Measurements from ENCODE around the gene EVA1A. TPM values are rescaled to one million over a fixed set of nuclear protein-coding genes. Genes with fewer than 3 reads are reported as not detected.

EVA1A gene
- total and polyA plus RNA-seq, 4 donors = 45.7 to 206 (median 100) TPM

DNA sequence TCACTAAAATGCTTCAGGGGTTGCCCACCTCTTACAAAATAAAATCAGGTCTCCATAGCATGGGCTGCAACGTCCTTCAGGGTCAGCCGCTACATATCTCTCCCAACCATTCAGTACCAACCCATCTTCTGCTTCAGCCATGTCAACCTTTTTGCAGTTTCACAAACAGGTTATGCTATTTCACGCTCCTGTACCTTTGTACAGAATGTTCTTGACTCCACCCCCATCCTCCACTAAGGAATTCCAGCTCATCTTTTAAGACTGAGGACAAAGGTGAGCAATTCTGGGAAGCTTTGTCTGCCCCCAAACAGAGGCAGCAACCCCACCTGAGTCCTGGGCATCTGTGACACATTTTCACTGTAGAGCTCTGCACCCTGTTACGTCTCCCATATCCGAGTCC is 8.8 kb upstream of the EVA1A start:
- no peaks in the 10 kb centered on the region for H3K9me3 ChIP-seq (ENCODE audit: control insufficient read depth in 4 of 4, low read length in 3 of 4)
- no peak overlapping the region for H3K4me3 ChIP-seq (ENCODE audit: low read depth in 1 of 3, low read length in 3 of 3)
- no peaks in the 10 kb centered on the region for H3K27me3 ChIP-seq (ENCODE audit: control insufficient read depth in 4 of 4, insufficient read depth in 4 of 4, low read length in 3 of 4)
- peaks cover 0 to 18% (median 11%) of the 10 kb centered on the region in 4 donors for H3K4me1 ChIP-seq (ENCODE audit: control insufficient read depth in 4 of 4, insufficient read depth in 4 of 4, low read length in 3 of 4)
- 91% methylated on average over 5 of the region's 5 CpGs for WGBS
- no peak overlapping the region for H3K27ac ChIP-seq (ENCODE audit: low read depth in 1 of 2, low read length in 2 of 2)
- TF ChIP-seq RXRA (IDR thresholded peaks at IDR 0.05) = no peak
- no peak for TF ChIP-seq SP1 (IDR thresholded peaks at IDR 0.05)
- TF ChIP-seq GABPA (IDR thresholded peaks at IDR 0.05 in 1 of 2, conservative IDR thresholded peaks at IDR 0.05 in 1 of 2) = no peak
- no peak for TF ChIP-seq HNF4A (conservative IDR thresholded peaks at IDR 0.05)
- TF ChIP-seq, protein P1, sequence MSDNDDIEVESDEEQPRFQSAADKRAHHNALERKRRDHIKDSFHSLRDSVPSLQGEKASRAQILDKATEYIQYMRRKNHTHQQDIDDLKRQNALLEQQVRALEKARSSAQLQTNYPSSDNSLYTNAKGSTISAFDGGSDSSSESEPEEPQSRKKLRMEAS (IDR thresholded peaks at IDR 0.05) = no peak
- TF ChIP-seq YY1 (IDR thresholded peaks at IDR 0.05) = no peak
- TF ChIP-seq, protein P2, sequence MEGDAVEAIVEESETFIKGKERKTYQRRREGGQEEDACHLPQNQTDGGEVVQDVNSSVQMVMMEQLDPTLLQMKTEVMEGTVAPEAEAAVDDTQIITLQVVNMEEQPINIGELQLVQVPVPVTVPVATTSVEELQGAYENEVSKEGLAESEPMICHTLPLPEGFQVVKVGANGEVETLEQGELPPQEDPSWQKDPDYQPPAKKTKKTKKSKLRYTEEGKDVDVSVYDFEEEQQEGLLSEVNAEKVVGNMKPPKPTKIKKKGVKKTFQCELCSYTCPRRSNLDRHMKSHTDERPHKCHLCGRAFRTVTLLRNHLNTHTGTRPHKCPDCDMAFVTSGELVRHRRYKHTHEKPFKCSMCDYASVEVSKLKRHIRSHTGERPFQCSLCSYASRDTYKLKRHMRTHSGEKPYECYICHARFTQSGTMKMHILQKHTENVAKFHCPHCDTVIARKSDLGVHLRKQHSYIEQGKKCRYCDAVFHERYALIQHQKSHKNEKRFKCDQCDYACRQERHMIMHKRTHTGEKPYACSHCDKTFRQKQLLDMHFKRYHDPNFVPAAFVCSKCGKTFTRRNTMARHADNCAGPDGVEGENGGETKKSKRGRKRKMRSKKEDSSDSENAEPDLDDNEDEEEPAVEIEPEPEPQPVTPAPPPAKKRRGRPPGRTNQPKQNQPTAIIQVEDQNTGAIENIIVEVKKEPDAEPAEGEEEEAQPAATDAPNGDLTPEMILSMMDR (IDR thresholded peaks at IDR 0.05; ENCODE audit: low read depth, low read length, missing input control) = no peak
- no peak for TF ChIP-seq TAF1 (conservative IDR thresholded peaks at IDR 0.05)
- TF ChIP-seq, protein P3, sequence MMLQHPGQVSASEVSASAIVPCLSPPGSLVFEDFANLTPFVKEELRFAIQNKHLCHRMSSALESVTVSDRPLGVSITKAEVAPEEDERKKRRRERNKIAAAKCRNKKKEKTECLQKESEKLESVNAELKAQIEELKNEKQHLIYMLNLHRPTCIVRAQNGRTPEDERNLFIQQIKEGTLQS (IDR thresholded peaks at IDR 0.05) = no peak
- no peak for TF ChIP-seq FOXA1 (IDR thresholded peaks at IDR 0.05)
- no peak overlapping the region for H3K9ac ChIP-seq (ENCODE audit: low read depth in 1 of 2, low read length in 2 of 2)
- H3K36me3 ChIP-seq (ENCODE audit: control insufficient read depth in 4 of 4, insufficient read depth in 3 of 4, low read depth in 1 of 4, low read length in 3 of 4) = no peaks in the 10 kb centered on the region
- DNase-seq (ENCODE audit: low spot score) = no peak

DNA sequence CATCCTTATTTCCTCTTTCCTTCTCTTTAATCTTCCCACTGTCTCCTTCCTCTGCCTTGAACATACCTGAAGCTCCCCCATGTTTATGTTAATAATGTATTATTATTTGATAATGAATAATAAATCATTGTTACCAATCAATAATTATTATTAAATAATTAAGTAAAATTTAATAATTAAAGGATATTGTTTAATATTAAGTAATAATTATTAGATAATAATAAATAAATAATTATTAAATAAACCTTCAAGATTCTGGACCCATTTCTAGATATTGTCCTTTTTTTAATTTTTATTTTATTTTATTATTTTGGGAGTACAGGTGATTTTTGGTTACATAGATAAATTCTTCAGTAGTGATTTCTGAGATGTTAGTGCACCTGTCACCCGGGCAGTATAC is 7.4 kb upstream of the EVA1A start:
- Histone ChIP-seq H3K27ac (ENCODE audit: low read depth in 1 of 2, low read length in 2 of 2) (no peak overlapping the region), H3K4me3 (ENCODE audit: low read depth in 1 of 3, low read length in 3 of 3) (no peak overlapping the region), H3K9me3 (ENCODE audit: control insufficient read depth in 4 of 4, low read length in 3 of 4) (no peaks in the 10 kb centered on the region), H3K36me3 (ENCODE audit: control insufficient read depth in 4 of 4, insufficient read depth in 3 of 4, low read depth in 1 of 4, low read length in 3 of 4) (no peaks in the 10 kb centered on the region), H3K9ac (ENCODE audit: low read depth in 1 of 2, low read length in 2 of 2) (no peak overlapping the region), H3K27me3 (ENCODE audit: control insufficient read depth in 4 of 4, insufficient read depth in 4 of 4, low read length in 3 of 4) (no peaks in the 10 kb centered on the region), H3K4me1 (ENCODE audit: control insufficient read depth in 4 of 4, insufficient read depth in 4 of 4, low read length in 3 of 4) (peaks cover 0 to 18% (median 11%) of the 10 kb centered on the region in 4 donors)
- no peak for TF ChIP-seq TAF1 (conservative IDR thresholded peaks at IDR 0.05)
- TF ChIP-seq, protein P3 (IDR thresholded peaks at IDR 0.05) = no peak
- no peak for TF ChIP-seq RAD21 (IDR thresholded peaks at IDR 0.05)
- TF ChIP-seq, protein P4, sequence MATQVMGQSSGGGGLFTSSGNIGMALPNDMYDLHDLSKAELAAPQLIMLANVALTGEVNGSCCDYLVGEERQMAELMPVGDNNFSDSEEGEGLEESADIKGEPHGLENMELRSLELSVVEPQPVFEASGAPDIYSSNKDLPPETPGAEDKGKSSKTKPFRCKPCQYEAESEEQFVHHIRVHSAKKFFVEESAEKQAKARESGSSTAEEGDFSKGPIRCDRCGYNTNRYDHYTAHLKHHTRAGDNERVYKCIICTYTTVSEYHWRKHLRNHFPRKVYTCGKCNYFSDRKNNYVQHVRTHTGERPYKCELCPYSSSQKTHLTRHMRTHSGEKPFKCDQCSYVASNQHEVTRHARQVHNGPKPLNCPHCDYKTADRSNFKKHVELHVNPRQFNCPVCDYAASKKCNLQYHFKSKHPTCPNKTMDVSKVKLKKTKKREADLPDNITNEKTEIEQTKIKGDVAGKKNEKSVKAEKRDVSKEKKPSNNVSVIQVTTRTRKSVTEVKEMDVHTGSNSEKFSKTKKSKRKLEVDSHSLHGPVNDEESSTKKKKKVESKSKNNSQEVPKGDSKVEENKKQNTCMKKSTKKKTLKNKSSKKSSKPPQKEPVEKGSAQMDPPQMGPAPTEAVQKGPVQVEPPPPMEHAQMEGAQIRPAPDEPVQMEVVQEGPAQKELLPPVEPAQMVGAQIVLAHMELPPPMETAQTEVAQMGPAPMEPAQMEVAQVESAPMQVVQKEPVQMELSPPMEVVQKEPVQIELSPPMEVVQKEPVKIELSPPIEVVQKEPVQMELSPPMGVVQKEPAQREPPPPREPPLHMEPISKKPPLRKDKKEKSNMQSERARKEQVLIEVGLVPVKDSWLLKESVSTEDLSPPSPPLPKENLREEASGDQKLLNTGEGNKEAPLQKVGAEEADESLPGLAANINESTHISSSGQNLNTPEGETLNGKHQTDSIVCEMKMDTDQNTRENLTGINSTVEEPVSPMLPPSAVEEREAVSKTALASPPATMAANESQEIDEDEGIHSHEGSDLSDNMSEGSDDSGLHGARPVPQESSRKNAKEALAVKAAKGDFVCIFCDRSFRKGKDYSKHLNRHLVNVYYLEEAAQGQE (IDR thresholded peaks at IDR 0.05) = no peak
- no peak for TF ChIP-seq HNF4A (conservative IDR thresholded peaks at IDR 0.05)
- TF ChIP-seq FOXA1 (IDR thresholded peaks at IDR 0.05) = no peak
- no peak for TF ChIP-seq SP1 (IDR thresholded peaks at IDR 0.05)
- no peak for TF ChIP-seq FOXA2 (IDR thresholded peaks at IDR 0.05)
- TF ChIP-seq HNF4G (IDR thresholded peaks at IDR 0.05) = no peak
- TF ChIP-seq YY1 (IDR thresholded peaks at IDR 0.05) = no peak
- no peak for TF ChIP-seq NR2F2 (IDR thresholded peaks at IDR 0.05)
- TF ChIP-seq JUND (IDR thresholded peaks at IDR 0.05) = no peak
- no peak for TF ChIP-seq RXRA (IDR thresholded peaks at IDR 0.05)
- TF ChIP-seq, protein P1 (IDR thresholded peaks at IDR 0.05) = no peak
- TF ChIP-seq, protein P2 (IDR thresholded peaks at IDR 0.05; ENCODE audit: low read depth, low read length, missing input control) = no peak
- no peak for TF ChIP-seq GABPA (IDR thresholded peaks at IDR 0.05 in 1 of 2, conservative IDR thresholded peaks at IDR 0.05 in 1 of 2)
- DNase-seq (ENCODE audit: low spot score) = no peak
- 98% methylated on average over 1 of the region's 1 CpG for WGBS
